ENCODE results near the gene GORASP1. TPM values are rescaled to one million over a fixed set of nuclear protein-coding genes. Genes with fewer than 3 reads are reported as not detected.

The GORASP1 gene
- total and polyA plus RNA-seq, 2 experiments from 2014 or later, result 10.3 to 38.3 TPM

GRCh38 chr3:39130693-39131265 is 23.4 kb upstream of the GORASP1 start (continued):
- no peak for TF ChIP-seq REST (IDR thresholded peaks at IDR 0.05; ENCODE audit: unreplicated experiment)
- TF ChIP-seq CTCF (conservative IDR thresholded peaks at IDR 0.05; ENCODE audit: low read depth in 2 of 2), result no peak
- TF ChIP-seq NANOG (IDR thresholded peaks at IDR 0.05; ENCODE audit: borderline replicate concordance), result no peak
- no peak for TF ChIP-seq ZNF331 (CRISPR knock-in tag; IDR thresholded peaks at IDR 0.05; ENCODE audit: low read depth)
- TF ChIP-seq EZH2phosphoT487 (IDR thresholded peaks at IDR 0.05; ENCODE audit: unreplicated experiment), result no peak
- no peak for TF ChIP-seq JUNB (IDR thresholded peaks at IDR 0.05; ENCODE audit: unreplicated experiment)
- TF ChIP-seq CREB1 (CRISPR knock-in tag; IDR thresholded peaks at IDR 0.05; ENCODE audit: low read depth), result no peak
- no peak for TF ChIP-seq POLR2AphosphoS5 (IDR thresholded peaks at IDR 0.05; ENCODE audit: low read depth)
- TF ChIP-seq EZH2 (IDR thresholded peaks at IDR 0.05; ENCODE audit: low read depth, unreplicated experiment), result no peak

GRCh38 chr3:39130026-39130425 is 22.6 kb upstream of the GORASP1 start:
- TF ChIP-seq ETS1 (IDR thresholded peaks at IDR 0.05), result no peak
- TF ChIP-seq EZH2 (IDR thresholded peaks at IDR 0.05; ENCODE audit: low read depth, unreplicated experiment), result no peak
- no peak for TF ChIP-seq JUNB (IDR thresholded peaks at IDR 0.05; ENCODE audit: unreplicated experiment)
- no peak for TF ChIP-seq REST (IDR thresholded peaks at IDR 0.05; ENCODE audit: unreplicated experiment)
- H3K79me2 ChIP-seq (replicated peaks; ENCODE audit: insufficient read depth), result no peaks in the 10 kb centered on the region
- H3K36me3 ChIP-seq (ENCODE audit: insufficient read depth), result no peaks in the 10 kb centered on the region
- no peaks in the 10 kb centered on the region for H4K20me1 ChIP-seq (replicated peaks; ENCODE audit: insufficient read depth)
- H3F3A ChIP-seq (replicated peaks; ENCODE audit: low read depth), result no peaks in the 10 kb centered on the region
- H3K27me3 ChIP-seq (ENCODE audit: insufficient read depth), result no peaks in the 10 kb centered on the region
- H2AFZ ChIP-seq, result no peak overlapping the region
- no peak for DNase-seq (ENCODE audit: low spot score)
- H3K9me3 Mint-ChIP-seq, result no peaks in the 10 kb centered on the region
- ATAC-seq, result no peak
- no peaks in the 10 kb centered on the region for H3K4me1 ChIP-seq (ENCODE audit: insufficient read depth)
- H3K27ac ChIP-seq (ENCODE audit: low read depth), result no peak overlapping the region
- peaks cover 6% of the 10 kb centered on the region; the same call in 2 of the 3 replicates for H3K4me1 Mint-ChIP-seq
- no peak overlapping the region for H3K27ac Mint-ChIP-seq
- no peaks in the 10 kb centered on the region for H3K36me3 Mint-ChIP-seq (ENCODE audit: low read depth)
- H3K4me2 ChIP-seq, result no peak overlapping the region
- no peak overlapping the region for H3K4me3 Mint-ChIP-seq
- H3K9me2 ChIP-seq (ENCODE audit: insufficient read depth), result no peaks in the 10 kb centered on the region
- H3K27me3 Mint-ChIP-seq (ENCODE audit: insufficient read depth, low read depth, poor library complexity), result peaks cover 6% of the 10 kb centered on the region
- H3K4me3 ChIP-seq, result no peak overlapping the region
